MM.1S (cell line): ENCODE data around the gene SAA1.

Source experiments
- CTCF ChIP-seq: fragments of 300-600 bp; sonication (generic); IDR thresholded peaks from 2 replicates; pipeline ENCODE4 v1.5.1; 2016; ENCODE audit warnings: antibody characterized with exemption, low read length, mixed read lengths
- EZH2 ChIP-seq: fragments of 300-600 bp; sonication (generic); optimal IDR thresholded peaks from 2 replicates; pipeline ENCODE3; 2017; ENCODE audit warnings: low read depth, mild to moderate bottlenecking, antibody characterized with exemption, low read length, mixed read lengths
- EZH2phosphoT487 ChIP-seq: fragments of 300-600 bp; sonication (generic); IDR thresholded peaks from 2 replicates; pipeline ENCODE4 v1.6.1; 2018; ENCODE audit warnings: antibody characterized with exemption, low read length

GRCh38 chr11:18314784-18315523, 48.9 kb downstream of the SAA1 start:
- TF ChIP-seq CTCF = no peak
- no peak for TF ChIP-seq EZH2
- TF ChIP-seq EZH2phosphoT487 = no peak
